ENCODE data around the gene COX6B1. TPM values are rescaled to one million over a fixed set of nuclear protein-coding genes. Genes with fewer than 3 reads are reported as not detected.

The COX6B1 gene
- total and polyA plus RNA-seq, 2 of the 8 experiments (the other 6 are each of a cell fraction or from before 2014, with no cell fraction given): 437 to 1,052 TPM

GRCh38 chr19:35623327-35624010 lies 24.7 kb upstream of the COX6B1 start:
- no peak overlapping the region for H2BK120ac ChIP-seq (replicated peaks; ENCODE audit: low read depth, low read length)
- no peak overlapping the region for H2BK12ac ChIP-seq (ENCODE audit: low read depth, low read length)
- H3K14ac ChIP-seq (ENCODE audit: insufficient read length): no peak overlapping the region
- no peak overlapping the region for H4K5ac ChIP-seq (ENCODE audit: insufficient read length, low read depth, low read length)
- H3K79me1 ChIP-seq (ENCODE audit: low read depth, low read length): no peaks in the 10 kb centered on the region
- no peaks in the 10 kb centered on the region for H3K79me2 ChIP-seq (ENCODE audit: control insufficient read depth in 1 of 2, insufficient read depth in 2 of 2, low read length in 2 of 2)
- 92% methylated on average over 6 of the region's 6 CpGs; no CpG with 5 or more reads in 1 of the 2 experiments for WGBS, 2 experiments (ENCODE audit: extremely low coverage in 1 of 2, insufficient coverage in 1 of 2, insufficient read length in 1 of 2, insufficient replicate concordance in 2 of 2, low coverage in 1 of 2, low lambda C conversion rate in 2 of 2, missing lambda C conversion rate in 1 of 2)
- no peak overlapping the region for H3K23ac ChIP-seq (ENCODE audit: insufficient read length)
- H2BK20ac ChIP-seq (ENCODE audit: low read length): no peak overlapping the region
- H3K18ac ChIP-seq (ENCODE audit: extremely low read depth, low read length): no peak overlapping the region
- no peak overlapping the region for H2BK5ac ChIP-seq (ENCODE audit: low read depth, low read length)
- H4K20me1 ChIP-seq (replicated peaks in 1 of 2; ENCODE audit: control insufficient read depth in 1 of 2, insufficient read depth in 2 of 2, low read length in 2 of 2): peaks cover 0 to 4% of the 10 kb centered on the region in 2 experiments
- peaks cover 2 to 7% (median 5%) of the 10 kb centered on the region in 4 experiments; a peak in 3 of 8 replicates for H3K36me3 ChIP-seq (ENCODE audit: control insufficient read depth in 2 of 4, insufficient read depth in 4 of 4, low read length in 3 of 4)
- FAIRE-seq: no peak
- no peaks in the 10 kb centered on the region for H3K9me3 ChIP-seq (ENCODE audit: insufficient read depth in 2 of 2, low read depth in 1 of 2, low read length in 1 of 2)
- H3K56ac ChIP-seq (replicated peaks; ENCODE audit: insufficient read length, low read depth, low read length): no peak overlapping the region
- H3K4ac ChIP-seq (replicated peaks; ENCODE audit: insufficient read length, low read depth, low read length): no peak overlapping the region
- H3K4me2 ChIP-seq (ENCODE audit: insufficient read depth in 1 of 2, low read depth in 2 of 2, low read length in 2 of 2): no peak overlapping the region
- H2BK15ac ChIP-seq (ENCODE audit: low read length): no peak overlapping the region
- no peak overlapping the region for H2AFZ ChIP-seq (ENCODE audit: low read length)
- ChIA-PET POLR2A (ENCODE audit: partially characterized antibody) (interaction anchor here (0.7 to 2.7 kb wide), 7 partner anchors 11 to 113 kb away, joined by 3 to 13 read pairs (median 3); partner anchors contain the start of genes COX6B1 and HAUS5), CTCF (ENCODE audit: partially characterized antibody) (interaction anchor here (0.6 to 3.6 kb wide), 7 partner anchors 11 to 469 kb away, joined by 3 to 14 read pairs (median 3); partner anchors contain the start of genes FXYD5 and HAUS5)
- peaks cover 4% of the 10 kb centered on the region for H3K23me2 ChIP-seq (ENCODE audit: low read depth, low read length)
- TF ChIP-seq KDM4A (IDR thresholded peaks at IDR 0.05; ENCODE audit: low read depth, low read length, severe bottlenecking): no peak
- TF ChIP-seq CHD1 (IDR thresholded peaks at IDR 0.05; ENCODE audit: low read depth, low read length): no peak
- no peak for TF ChIP-seq BRCA1 (IDR thresholded peaks at IDR 0.05; ENCODE audit: low read depth, low read length)
- no peak for TF ChIP-seq CBX8 (IDR thresholded peaks at IDR 0.05; ENCODE audit: borderline replicate concordance, low read depth, low read length)
- TF ChIP-seq GABPA (IDR thresholded peaks at IDR 0.05; ENCODE audit: borderline replicate concordance, insufficient read depth, low read length): no peak
- TF ChIP-seq EGR1 (IDR thresholded peaks at IDR 0.05; ENCODE audit: borderline replicate concordance, low read depth, low read length): no peak
- TF ChIP-seq MAX (IDR thresholded peaks at IDR 0.05): no peak
- no peak for TF ChIP-seq BCL11A (IDR thresholded peaks at IDR 0.05; ENCODE audit: low read depth in 2 of 2, low read length in 2 of 2)
- no peak for TF ChIP-seq E2F6 (IDR thresholded peaks at IDR 0.05)
- TF ChIP-seq TAF1 (IDR thresholded peaks at IDR 0.05; ENCODE audit: low read depth, low read length): no peak
- TF ChIP-seq SUZ12 (IDR thresholded peaks at IDR 0.05; ENCODE audit: low read length): no peak
- no peak for TF ChIP-seq JUND (IDR thresholded peaks at IDR 0.05; ENCODE audit: low read length)
- no peak overlapping the region for H4K91ac ChIP-seq (replicated peaks; ENCODE audit: insufficient read length, low read length)
- H3K9ac ChIP-seq (replicated peaks in 1 of 4; ENCODE audit: extremely low read depth in 1 of 4, low read depth in 3 of 4, low read length in 3 of 4): no peak overlapping the region
- no peak overlapping the region for H4K8ac ChIP-seq (ENCODE audit: extremely low read depth, insufficient read depth, low read length)
- H3K27ac ChIP-seq (ENCODE audit: low read depth, low read length): no peak overlapping the region
- no peak overlapping the region for H3K4me3 ChIP-seq (ENCODE audit: extremely low read depth in 1 of 4, insufficient read depth in 2 of 4, low read depth in 3 of 4, low read length in 4 of 4)
- DNase-seq (ENCODE audit: low read depth in 1 of 2, low spot score in 2 of 2): no peak
- no peak overlapping the region for H2AK5ac ChIP-seq (ENCODE audit: low read depth, low read length)
- peaks cover 0 to 4% (median 1%) of the 10 kb centered on the region in 4 experiments; a peak in 2 of 7 replicates for H3K4me1 ChIP-seq (replicated peaks in 1 of 4; ENCODE audit: control insufficient read depth in 3 of 4, insufficient read depth in 4 of 4, low read length in 3 of 4)
- H3K27me3 ChIP-seq (replicated peaks in 1 of 4; ENCODE audit: control insufficient read depth in 3 of 4, extremely low read depth in 1 of 4, insufficient read depth in 3 of 4, low read length in 3 of 4): no peaks in the 10 kb centered on the region
